ENCODE measurements around the gene TPMT. TPM values are rescaled to one million over a fixed set of nuclear protein-coding genes. Genes with fewer than 3 reads are reported as not detected.

TPMT gene
- total and polyA plus RNA-seq, 4 donors: 10.3 to 28.6 (median 25.7) TPM

DNA sequence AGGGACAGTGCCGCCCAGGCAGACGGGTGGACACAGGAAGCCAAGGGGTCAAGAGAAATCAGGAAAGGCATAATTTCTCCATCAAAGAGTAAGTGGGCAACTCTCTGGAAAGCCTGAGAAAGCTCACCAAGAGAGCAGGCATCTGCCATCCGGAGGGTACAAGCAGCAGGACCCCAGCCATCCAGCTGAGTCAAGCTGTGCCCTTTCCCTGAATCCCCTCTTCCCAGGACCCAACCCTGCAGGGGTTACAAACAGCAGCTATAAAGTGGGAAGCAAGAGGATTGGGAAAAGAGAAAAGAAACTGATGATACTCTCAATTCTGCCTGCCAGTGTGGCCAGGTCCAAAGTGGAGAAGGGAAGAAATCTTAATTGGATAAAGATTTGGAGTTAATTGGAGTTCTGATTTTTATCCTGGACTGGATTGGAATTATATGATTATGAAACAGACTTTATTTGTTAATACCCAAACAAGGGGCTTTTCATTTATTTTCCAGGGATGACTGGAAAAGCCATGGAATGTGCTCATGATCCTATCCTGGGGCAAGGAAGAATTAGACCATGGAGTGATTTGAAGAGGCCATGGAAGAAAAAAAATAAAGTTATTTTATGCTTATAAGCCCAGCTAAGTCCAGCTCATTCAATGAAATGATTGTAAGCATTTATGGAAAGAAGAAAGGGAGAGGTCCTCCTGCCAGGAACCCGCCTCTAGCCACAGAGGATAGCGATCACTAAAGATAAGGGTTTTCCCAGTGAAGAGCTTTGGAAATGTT lies 67.3 kb downstream of the TPMT start:
- H3K36me3 ChIP-seq (ENCODE audit: control insufficient read depth in 4 of 4, insufficient read depth in 3 of 4, low read depth in 1 of 4, low read length in 3 of 4): no peaks in the 10 kb centered on the region
- TF ChIP-seq, protein P1, sequence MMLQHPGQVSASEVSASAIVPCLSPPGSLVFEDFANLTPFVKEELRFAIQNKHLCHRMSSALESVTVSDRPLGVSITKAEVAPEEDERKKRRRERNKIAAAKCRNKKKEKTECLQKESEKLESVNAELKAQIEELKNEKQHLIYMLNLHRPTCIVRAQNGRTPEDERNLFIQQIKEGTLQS (IDR thresholded peaks at IDR 0.05): no peak
- no peak for TF ChIP-seq TAF1 (conservative IDR thresholded peaks at IDR 0.05)
- TF ChIP-seq GABPA (IDR thresholded peaks at IDR 0.05 in 1 of 2, conservative IDR thresholded peaks at IDR 0.05 in 1 of 2): no peak
- TF ChIP-seq NR2F2 (IDR thresholded peaks at IDR 0.05): no peak
- no peak for TF ChIP-seq EGR1 (IDR thresholded peaks at IDR 0.05; ENCODE audit: low read depth in 2 of 2)
- TF ChIP-seq HNF4A (conservative IDR thresholded peaks at IDR 0.05): no peak
- no peak for TF ChIP-seq JUND (IDR thresholded peaks at IDR 0.05)
- TF ChIP-seq, protein P2, sequence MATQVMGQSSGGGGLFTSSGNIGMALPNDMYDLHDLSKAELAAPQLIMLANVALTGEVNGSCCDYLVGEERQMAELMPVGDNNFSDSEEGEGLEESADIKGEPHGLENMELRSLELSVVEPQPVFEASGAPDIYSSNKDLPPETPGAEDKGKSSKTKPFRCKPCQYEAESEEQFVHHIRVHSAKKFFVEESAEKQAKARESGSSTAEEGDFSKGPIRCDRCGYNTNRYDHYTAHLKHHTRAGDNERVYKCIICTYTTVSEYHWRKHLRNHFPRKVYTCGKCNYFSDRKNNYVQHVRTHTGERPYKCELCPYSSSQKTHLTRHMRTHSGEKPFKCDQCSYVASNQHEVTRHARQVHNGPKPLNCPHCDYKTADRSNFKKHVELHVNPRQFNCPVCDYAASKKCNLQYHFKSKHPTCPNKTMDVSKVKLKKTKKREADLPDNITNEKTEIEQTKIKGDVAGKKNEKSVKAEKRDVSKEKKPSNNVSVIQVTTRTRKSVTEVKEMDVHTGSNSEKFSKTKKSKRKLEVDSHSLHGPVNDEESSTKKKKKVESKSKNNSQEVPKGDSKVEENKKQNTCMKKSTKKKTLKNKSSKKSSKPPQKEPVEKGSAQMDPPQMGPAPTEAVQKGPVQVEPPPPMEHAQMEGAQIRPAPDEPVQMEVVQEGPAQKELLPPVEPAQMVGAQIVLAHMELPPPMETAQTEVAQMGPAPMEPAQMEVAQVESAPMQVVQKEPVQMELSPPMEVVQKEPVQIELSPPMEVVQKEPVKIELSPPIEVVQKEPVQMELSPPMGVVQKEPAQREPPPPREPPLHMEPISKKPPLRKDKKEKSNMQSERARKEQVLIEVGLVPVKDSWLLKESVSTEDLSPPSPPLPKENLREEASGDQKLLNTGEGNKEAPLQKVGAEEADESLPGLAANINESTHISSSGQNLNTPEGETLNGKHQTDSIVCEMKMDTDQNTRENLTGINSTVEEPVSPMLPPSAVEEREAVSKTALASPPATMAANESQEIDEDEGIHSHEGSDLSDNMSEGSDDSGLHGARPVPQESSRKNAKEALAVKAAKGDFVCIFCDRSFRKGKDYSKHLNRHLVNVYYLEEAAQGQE (IDR thresholded peaks at IDR 0.05): no peak
- TF ChIP-seq HNF4G (IDR thresholded peaks at IDR 0.05): no peak
- TF ChIP-seq RXRA (IDR thresholded peaks at IDR 0.05): no peak
- no peak for TF ChIP-seq SP1 (IDR thresholded peaks at IDR 0.05)
- TF ChIP-seq, protein P3, sequence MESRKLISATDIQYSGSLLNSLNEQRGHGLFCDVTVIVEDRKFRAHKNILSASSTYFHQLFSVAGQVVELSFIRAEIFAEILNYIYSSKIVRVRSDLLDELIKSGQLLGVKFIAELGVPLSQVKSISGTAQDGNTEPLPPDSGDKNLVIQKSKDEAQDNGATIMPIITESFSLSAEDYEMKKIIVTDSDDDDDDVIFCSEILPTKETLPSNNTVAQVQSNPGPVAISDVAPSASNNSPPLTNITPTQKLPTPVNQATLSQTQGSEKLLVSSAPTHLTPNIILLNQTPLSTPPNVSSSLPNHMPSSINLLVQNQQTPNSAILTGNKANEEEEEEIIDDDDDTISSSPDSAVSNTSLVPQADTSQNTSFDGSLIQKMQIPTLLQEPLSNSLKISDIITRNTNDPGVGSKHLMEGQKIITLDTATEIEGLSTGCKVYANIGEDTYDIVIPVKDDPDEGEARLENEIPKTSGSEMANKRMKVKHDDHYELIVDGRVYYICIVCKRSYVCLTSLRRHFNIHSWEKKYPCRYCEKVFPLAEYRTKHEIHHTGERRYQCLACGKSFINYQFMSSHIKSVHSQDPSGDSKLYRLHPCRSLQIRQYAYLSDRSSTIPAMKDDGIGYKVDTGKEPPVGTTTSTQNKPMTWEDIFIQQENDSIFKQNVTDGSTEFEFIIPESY (IDR thresholded peaks at IDR 0.05): no peak
- TF ChIP-seq, protein P4, sequence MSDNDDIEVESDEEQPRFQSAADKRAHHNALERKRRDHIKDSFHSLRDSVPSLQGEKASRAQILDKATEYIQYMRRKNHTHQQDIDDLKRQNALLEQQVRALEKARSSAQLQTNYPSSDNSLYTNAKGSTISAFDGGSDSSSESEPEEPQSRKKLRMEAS (IDR thresholded peaks at IDR 0.05): no peak
- TF ChIP-seq FOXA1 (IDR thresholded peaks at IDR 0.05): no peak
- DNase-seq (ENCODE audit: low spot score): no peak
- no peaks in the 10 kb centered on the region for H3K4me1 ChIP-seq (ENCODE audit: control insufficient read depth in 4 of 4, insufficient read depth in 4 of 4, low read length in 3 of 4)
- WGBS: 87% methylated on average over 5 of the region's 5 CpGs
- H3K27me3 ChIP-seq (ENCODE audit: control insufficient read depth in 4 of 4, insufficient read depth in 4 of 4, low read length in 3 of 4): no peaks in the 10 kb centered on the region
- no peak overlapping the region for H3K9ac ChIP-seq (ENCODE audit: low read depth in 1 of 2, low read length in 2 of 2)
- no peak overlapping the region for H3K27ac ChIP-seq (ENCODE audit: low read depth in 1 of 2, low read length in 2 of 2)
- H3K4me3 ChIP-seq (ENCODE audit: low read depth in 1 of 3, low read length in 3 of 3): no peak overlapping the region
- H3K9me3 ChIP-seq (ENCODE audit: control insufficient read depth in 4 of 4, low read length in 3 of 4): peaks cover 0 to 2% (median 0%) of the 10 kb centered on the region in 4 donors

DNA sequence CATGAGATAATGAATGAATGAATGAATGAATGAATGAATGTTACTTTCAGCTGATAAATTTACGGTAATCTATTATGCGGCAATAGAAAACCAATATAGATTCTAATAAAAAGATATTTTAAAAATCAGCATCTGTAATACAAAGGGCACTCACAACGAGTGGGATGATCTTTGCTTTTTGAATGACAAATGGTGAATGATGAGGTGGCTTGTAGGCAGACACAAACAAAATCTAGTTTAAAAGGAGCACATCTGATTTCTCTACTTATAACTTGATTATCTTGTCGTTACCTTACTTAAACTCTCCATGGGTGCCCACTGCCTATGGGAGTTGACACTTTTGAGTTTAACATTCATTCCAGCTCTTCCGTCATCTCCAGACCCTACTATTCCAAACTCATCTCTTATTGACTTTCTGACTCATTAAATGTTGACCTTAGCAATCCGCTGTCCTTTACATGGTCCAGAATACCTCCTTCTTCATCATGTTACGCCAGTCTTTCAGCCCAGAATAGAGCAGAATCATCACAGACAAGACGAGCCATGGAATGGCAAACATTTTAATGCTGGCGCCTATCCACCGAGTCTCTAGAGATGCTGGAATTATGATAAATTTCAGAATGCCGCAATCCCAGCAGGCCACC lies 73.7 kb downstream of the TPMT start:
- WGBS: 83% methylated on average over 11 of the region's 11 CpGs
- no peak overlapping the region for H3K27ac ChIP-seq (ENCODE audit: low read depth in 1 of 2, low read length in 2 of 2)
- no peak for DNase-seq (ENCODE audit: low spot score)
- TF ChIP-seq EGR1 (IDR thresholded peaks at IDR 0.05; ENCODE audit: low read depth in 2 of 2) (no peak), FOXA2 (IDR thresholded peaks at IDR 0.05) (no peak), YY1 (IDR thresholded peaks at IDR 0.05) (no peak), HNF4G (IDR thresholded peaks at IDR 0.05) (no peak), NR2F2 (IDR thresholded peaks at IDR 0.05) (no peak), SP1 (IDR thresholded peaks at IDR 0.05) (no peak), RXRA (IDR thresholded peaks at IDR 0.05) (no peak), RAD21 (IDR thresholded peaks at IDR 0.05) (no peak), FOXA1 (IDR thresholded peaks at IDR 0.05) (no peak), GABPA (IDR thresholded peaks at IDR 0.05 in 1 of 2, conservative IDR thresholded peaks at IDR 0.05 in 1 of 2) (no peak), TAF1 (conservative IDR thresholded peaks at IDR 0.05) (no peak)
- TF ChIP-seq, protein P4 (IDR thresholded peaks at IDR 0.05): no peak
- TF ChIP-seq, protein P1 (IDR thresholded peaks at IDR 0.05): no peak
- TF ChIP-seq, protein P3 (IDR thresholded peaks at IDR 0.05): no peak

More for the DNA sequence above, 73.7 kb downstream of the TPMT start:
- Histone ChIP-seq H3K4me3 (ENCODE audit: low read depth in 1 of 3, low read length in 3 of 3) (no peak overlapping the region), H3K9me3 (ENCODE audit: control insufficient read depth in 4 of 4, low read length in 3 of 4) (no peaks in the 10 kb centered on the region), H3K27me3 (ENCODE audit: control insufficient read depth in 4 of 4, insufficient read depth in 4 of 4, low read length in 3 of 4) (no peaks in the 10 kb centered on the region), H3K36me3 (ENCODE audit: control insufficient read depth in 4 of 4, insufficient read depth in 3 of 4, low read depth in 1 of 4, low read length in 3 of 4) (no peaks in the 10 kb centered on the region), H3K4me1 (ENCODE audit: control insufficient read depth in 4 of 4, insufficient read depth in 4 of 4, low read length in 3 of 4) (no peaks in the 10 kb centered on the region), H3K9ac (ENCODE audit: low read depth in 1 of 2, low read length in 2 of 2) (no peak overlapping the region)

All from liver (tissue), 9 donors.